Measurements from ENCODE around the gene SAYSD1. TPM values are rescaled to one million over a fixed set of nuclear protein-coding genes. Genes with fewer than 3 reads are reported as not detected.

The SAYSD1 gene
- total RNA-seq, 3 donors from 2014 or later (not counting 1 experiment from before 2014, with no cell fraction given): 11.3 to 13.1 (median 11.5) TPM

- intact Hi-C loops (cut with micrococcal nuclease): loop anchor here (10.0 kb wide), 1 partner anchor 480 kb away; the partner anchor contains the start of gene BTBD9
- ATAC-seq (peak in 2 of 3 donors; percentile 1 to 2), DNase-seq (no peak)
- Mint-ChIP-seq H3K4me1 (peaks cover 21 to 29% of the 10 kb centered on the region in 2 donors), H3K27me3 (ENCODE audit: low read depth in 2 of 2) (no peaks in the 10 kb centered on the region), H3K4me3 (peak overlapping the region; percentile 96), H3K9me3 (no peaks in the 10 kb centered on the region), H3K36me3 (no peaks in the 10 kb centered on the region), H3K27ac (peak overlapping the region; percentile 91 to 98)
- under 1% methylated on average over 10 of the region's 11 CpGs for WGBS (ENCODE audit: insufficient coverage)
- Histone ChIP-seq H3K36me3 (ENCODE audit: control insufficient read depth, insufficient read depth, low read length) (peaks cover 10% of the 10 kb centered on the region), H3K27me3 (ENCODE audit: control insufficient read depth, insufficient read depth, low read length) (no peaks in the 10 kb centered on the region), H3K4me3 (ENCODE audit: low read length) (peak overlapping the region; percentile 92), H3K4me1 (ENCODE audit: control insufficient read depth, insufficient read depth, low read length) (peaks cover 6% of the 10 kb centered on the region), H3K9me3 (ENCODE audit: control insufficient read depth, insufficient read depth, low read length) (no peaks in the 10 kb centered on the region), H3K27ac (ENCODE audit: low read length) (peak overlapping the region; percentile 96)
- TF ChIP-seq CTCF (IDR thresholded peaks at IDR 0.05): no peak
These were observed 640 bp downstream of the SAYSD1 start for GRCh38 chr6:39114388-39114703.

- peaks cover 10% of the 10 kb centered on the region for H3K36me3 ChIP-seq (ENCODE audit: control insufficient read depth, insufficient read depth, low read length)
- no CpG with 5 or more reads among the region's 1 CpG for WGBS (ENCODE audit: insufficient coverage)
- H3K27me3 ChIP-seq (ENCODE audit: control insufficient read depth, insufficient read depth, low read length): no peaks in the 10 kb centered on the region
- Mint-ChIP-seq H3K27ac (peak overlapping the region; percentile 91 to 98), H3K36me3 (no peaks in the 10 kb centered on the region), H3K4me1 (peaks cover 21 to 29% of the 10 kb centered on the region in 2 donors), H3K9me3 (no peaks in the 10 kb centered on the region), H3K27me3 (ENCODE audit: low read depth in 2 of 2) (no peaks in the 10 kb centered on the region), H3K4me3 (peak overlapping the region; percentile 96)
- H3K4me1 ChIP-seq (ENCODE audit: control insufficient read depth, insufficient read depth, low read length): peaks cover 6% of the 10 kb centered on the region
- H3K9me3 ChIP-seq (ENCODE audit: control insufficient read depth, insufficient read depth, low read length): no peaks in the 10 kb centered on the region
- no peak overlapping the region for H3K4me3 ChIP-seq (ENCODE audit: low read length)
- ATAC-seq (no peak), DNase-seq (no peak)
- no peak overlapping the region for H3K27ac ChIP-seq (ENCODE audit: low read length)
- intact Hi-C loops (cut with micrococcal nuclease): loop anchor here (10.0 kb wide), 1 partner anchor 479 kb away; the partner anchor contains the start of gene BTBD9
- no peak for TF ChIP-seq CTCF (IDR thresholded peaks at IDR 0.05)
These were observed 1.2 kb downstream of the SAYSD1 start for GRCh38 chr6:39113788-39114187.

GRCh38 chr6:39111280-39111679, 3.7 kb downstream of the SAYSD1 start:
- Mint-ChIP-seq H3K4me1 (peaks cover 29% of the 10 kb centered on the region in 2 donors), H3K36me3 (no peaks in the 10 kb centered on the region), H3K9me3 (no peaks in the 10 kb centered on the region), H3K27ac (no peak overlapping the region), H3K27me3 (ENCODE audit: low read depth in 2 of 2) (no peaks in the 10 kb centered on the region), H3K4me3 (no peak overlapping the region)
- Histone ChIP-seq H3K4me1 (ENCODE audit: control insufficient read depth, insufficient read depth, low read length) (peaks cover 6% of the 10 kb centered on the region), H3K4me3 (ENCODE audit: low read length) (no peak overlapping the region), H3K27ac (ENCODE audit: low read length) (no peak overlapping the region), H3K36me3 (ENCODE audit: control insufficient read depth, insufficient read depth, low read length) (peaks cover 10% of the 10 kb centered on the region), H3K27me3 (ENCODE audit: control insufficient read depth, insufficient read depth, low read length) (no peaks in the 10 kb centered on the region), H3K9me3 (ENCODE audit: control insufficient read depth, insufficient read depth, low read length) (no peaks in the 10 kb centered on the region)
- ATAC-seq (no peak), DNase-seq (peak in 1 of 2 donors; percentile 33)
- intact Hi-C loops (cut with micrococcal nuclease): loop anchor here (10.0 kb wide), 1 partner anchor 476 kb away; the partner anchor contains the start of gene BTBD9
- WGBS (ENCODE audit: insufficient coverage): 75% methylated on average over 5 of the region's 5 CpGs
- TF ChIP-seq CTCF (IDR thresholded peaks at IDR 0.05): no peak

Measured in natural killer cell (primary cell).